ENCODE measurements around the gene ASCC1. TPM values are rescaled to one million over a fixed set of nuclear protein-coding genes. Genes with fewer than 3 reads are reported as not detected.

ASCC1 gene
- polyA plus RNA-seq, 2 of the 4 experiments (the other 2 are of a cell fraction): 56.5 to 82.3 TPM

GRCh38 chr10:72219235-72219814, 3.2 kb upstream of the ASCC1 start:
- CTCF ChIA-PET: interaction anchor here (0.6 to 9.7 kb wide), 7 partner anchors 61 to 445 kb away, joined by 3 to 91 read pairs (median 3); partner anchors contain the start of gene VSIR
- no peak for ATAC-seq
- WGBS (ENCODE audit: missing lambda C conversion rate): 84% methylated on average over 6 of the region's 6 CpGs

GRCh38 chr10:72218726-72219125, 2.6 kb upstream of the ASCC1 start:
- peak overlapping the region; percentile 85 for H3K4me2 ChIP-seq
- ATAC-seq (no peak), FAIRE-seq (no peak)
- no peak for TF ChIP-seq RCOR1 (IDR thresholded peaks at IDR 0.05; ENCODE audit: low read depth, low read length)
- TF ChIP-seq ZFP36 (IDR thresholded peaks at IDR 0.05; ENCODE audit: borderline replicate concordance, partially characterized antibody): no peak
- no peak for TF ChIP-seq KDM5A (IDR thresholded peaks at IDR 0.05)
- no peak for TF ChIP-seq HES2 (IDR thresholded peaks at IDR 0.05)
- TF ChIP-seq NPAS2 (CRISPR knock-in tag; IDR thresholded peaks at IDR 0.05; ENCODE audit: borderline replicate concordance): no peak
- no peak for TF ChIP-seq MAFK (IDR thresholded peaks at IDR 0.05; ENCODE audit: partially characterized antibody)
- TF ChIP-seq EHF (CRISPR knock-in tag; IDR thresholded peaks at IDR 0.05): no peak
- TF ChIP-seq, protein P1, sequence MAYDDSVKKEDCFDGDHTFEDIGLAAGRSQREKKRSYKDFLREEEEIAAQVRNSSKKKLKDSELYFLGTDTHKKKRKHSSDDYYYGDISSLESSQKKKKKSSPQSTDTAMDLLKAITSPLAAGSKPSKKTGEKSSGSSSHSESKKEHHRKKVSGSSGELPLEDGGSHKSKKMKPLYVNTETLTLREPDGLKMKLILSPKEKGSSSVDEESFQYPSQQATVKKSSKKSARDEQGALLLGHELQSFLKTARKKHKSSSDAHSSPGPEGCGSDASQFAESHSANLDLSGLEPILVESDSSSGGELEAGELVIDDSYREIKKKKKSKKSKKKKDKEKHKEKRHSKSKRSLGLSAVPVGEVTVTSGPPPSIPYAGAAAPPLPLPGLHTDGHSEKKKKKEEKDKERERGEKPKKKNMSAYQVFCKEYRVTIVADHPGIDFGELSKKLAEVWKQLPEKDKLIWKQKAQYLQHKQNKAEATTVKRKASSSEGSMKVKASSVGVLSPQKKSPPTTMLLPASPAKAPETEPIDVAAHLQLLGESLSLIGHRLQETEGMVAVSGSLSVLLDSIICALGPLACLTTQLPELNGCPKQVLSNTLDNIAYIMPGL (CRISPR knock-in tag; IDR thresholded peaks at IDR 0.05; ENCODE audit: borderline replicate concordance): no peak
- TF ChIP-seq RAD21 (conservative IDR thresholded peaks at IDR 0.05 in 1 of 2, IDR thresholded peaks at IDR 0.05 in 1 of 2): no peak
- TF ChIP-seq TP53 (CRISPR knock-in tag; IDR thresholded peaks at IDR 0.05): no peak
- no peak for TF ChIP-seq CTCF (IDR thresholded peaks at IDR 0.05)
- TF ChIP-seq ELK1 (IDR thresholded peaks at IDR 0.05; ENCODE audit: low read depth, low read length): no peak
- TF ChIP-seq NR3C1 (IDR thresholded peaks at IDR 0.05): no peak
- TF ChIP-seq REST (IDR thresholded peaks at IDR 0.05): no peak
- TF ChIP-seq HOXB5 (CRISPR knock-in tag; IDR thresholded peaks at IDR 0.05): no peak
- no peak for TF ChIP-seq PBX3 (IDR thresholded peaks at IDR 0.05)
- TF ChIP-seq, protein P2, sequence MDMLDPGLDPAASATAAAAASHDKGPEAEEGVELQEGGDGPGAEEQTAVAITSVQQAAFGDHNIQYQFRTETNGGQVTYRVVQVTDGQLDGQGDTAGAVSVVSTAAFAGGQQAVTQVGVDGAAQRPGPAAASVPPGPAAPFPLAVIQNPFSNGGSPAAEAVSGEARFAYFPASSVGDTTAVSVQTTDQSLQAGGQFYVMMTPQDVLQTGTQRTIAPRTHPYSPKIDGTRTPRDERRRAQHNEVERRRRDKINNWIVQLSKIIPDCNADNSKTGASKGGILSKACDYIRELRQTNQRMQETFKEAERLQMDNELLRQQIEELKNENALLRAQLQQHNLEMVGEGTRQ (IDR thresholded peaks at IDR 0.05): no peak

More at GRCh38 chr10:72219235-72219814, 3.2 kb upstream of the ASCC1 start:
- no peaks in the 10 kb centered on the region for H3K9me3 ChIP-seq
- peaks cover 47% of the 10 kb centered on the region for H3K4me1 ChIP-seq
- DNase-seq (ENCODE audit: low read depth in 1 of 2, low spot score in 1 of 2) (no peak), FAIRE-seq (no peak)
- H3K27ac ChIP-seq: peak overlapping the region; percentile 57 to 64
- POLR2A ChIA-PET: interaction anchor here (0.7 kb wide), 1 partner anchor 54 kb away, joined by 3 read pairs; no protein-coding TSS in a partner anchor
- H3K4me3 ChIP-seq: no peak overlapping the region
- peak overlapping the region; percentile 85 for H3K4me2 ChIP-seq
- TF ChIP-seq MAFK (IDR thresholded peaks at IDR 0.05; ENCODE audit: partially characterized antibody) (no peak), CTCF (IDR thresholded peaks at IDR 0.05) (no peak)

More at GRCh38 chr10:72218726-72219125, 2.6 kb upstream of the ASCC1 start:
- ChIA-PET POLR2A (interaction anchor here (0.7 kb wide), 1 partner anchor 55 kb away, joined by 3 read pairs; no protein-coding TSS in a partner anchor), CTCF (interaction anchor here (0.9 to 9.7 kb wide), 6 partner anchors 22 to 445 kb away, joined by 3 to 91 read pairs (median 4); partner anchors contain the start of gene VSIR)
- Histone ChIP-seq H3K27ac (peak overlapping the region; percentile 57 to 64), H3K9me3 (no peaks in the 10 kb centered on the region), H3K4me1 (peaks cover 46% of the 10 kb centered on the region), H3K4me3 (no peak overlapping the region)
- no peak for DNase-seq (ENCODE audit: low read depth in 1 of 2, low spot score in 1 of 2)
- WGBS (ENCODE audit: missing lambda C conversion rate): 27% methylated on average over 2 of the region's 2 CpGs
